PC-9 (cell line): Measurements from ENCODE around the gene FIGN.

Experiments
- EZH2 ChIP-seq: fragments of 200-600 bp; sonication (generic); IDR thresholded peaks from 2 replicates; pipeline ENCODE4 v1.8.0; 2017; ENCODE audit warnings: antibody characterized with exemption, low read depth
- TF ChIP-seq, protein P1 (sequence below): fragments of 200-600 bp; sonication (generic); conservative IDR thresholded peaks from 2 replicates; pipeline ENCODE4 v1.6.1; 2017; ENCODE audit warnings: mixed run types, antibody characterized with exemption, mild to moderate bottlenecking, moderate library complexity

DNA sequence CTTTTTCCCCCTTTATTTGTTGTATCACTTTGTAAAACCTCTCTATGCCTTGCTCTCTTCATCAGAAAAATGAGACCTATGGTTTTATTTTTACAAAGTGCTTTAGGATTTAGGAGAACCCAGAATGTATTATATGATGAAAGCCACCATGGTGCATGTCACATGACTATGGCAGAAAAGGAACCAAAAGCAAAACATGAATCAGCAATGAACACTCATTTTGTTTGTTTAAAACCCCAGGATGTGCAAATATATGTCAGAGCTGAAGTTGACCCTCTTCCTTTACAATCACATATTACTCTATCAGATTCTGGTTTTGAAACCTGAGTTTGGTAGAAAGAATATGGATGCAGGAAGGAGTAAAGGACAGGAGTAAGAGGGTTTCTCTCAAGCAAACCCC is 70.0 kb downstream of the FIGN start:
- TF ChIP-seq EZH2, result no peak
- TF ChIP-seq, protein P1, sequence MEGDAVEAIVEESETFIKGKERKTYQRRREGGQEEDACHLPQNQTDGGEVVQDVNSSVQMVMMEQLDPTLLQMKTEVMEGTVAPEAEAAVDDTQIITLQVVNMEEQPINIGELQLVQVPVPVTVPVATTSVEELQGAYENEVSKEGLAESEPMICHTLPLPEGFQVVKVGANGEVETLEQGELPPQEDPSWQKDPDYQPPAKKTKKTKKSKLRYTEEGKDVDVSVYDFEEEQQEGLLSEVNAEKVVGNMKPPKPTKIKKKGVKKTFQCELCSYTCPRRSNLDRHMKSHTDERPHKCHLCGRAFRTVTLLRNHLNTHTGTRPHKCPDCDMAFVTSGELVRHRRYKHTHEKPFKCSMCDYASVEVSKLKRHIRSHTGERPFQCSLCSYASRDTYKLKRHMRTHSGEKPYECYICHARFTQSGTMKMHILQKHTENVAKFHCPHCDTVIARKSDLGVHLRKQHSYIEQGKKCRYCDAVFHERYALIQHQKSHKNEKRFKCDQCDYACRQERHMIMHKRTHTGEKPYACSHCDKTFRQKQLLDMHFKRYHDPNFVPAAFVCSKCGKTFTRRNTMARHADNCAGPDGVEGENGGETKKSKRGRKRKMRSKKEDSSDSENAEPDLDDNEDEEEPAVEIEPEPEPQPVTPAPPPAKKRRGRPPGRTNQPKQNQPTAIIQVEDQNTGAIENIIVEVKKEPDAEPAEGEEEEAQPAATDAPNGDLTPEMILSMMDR, result no peak
